PC-9 (cell line): Measurements from ENCODE around the gene TMEM151A. TPM values are rescaled to one million over a fixed set of nuclear protein-coding genes. Genes with fewer than 3 reads are reported as not detected.

Experiments used
- BruUV-seq: library from RNA; stranded (reverse); fragments of 400-500 nt; replicated peaks from 2 replicates; lab custom pipeline; 2021; lab: Mats Ljungman, UMichigan
- CTCF ChIA-PET: fragments of 300-600 bp; sonication (Branson Sonifier 250); formaldehyde crosslinking; loops from one replicate; lab custom pipeline; 2022; ENCODE audit warnings: antibody characterized with exemption; lab: Charles Lee
- POLR2A ChIA-PET: fragments of 300-600 bp; sonication (Branson Sonifier 250); formaldehyde crosslinking; loops from one replicate; lab custom pipeline; 2022; ENCODE audit warnings: antibody characterized with exemption; ENCODE audit not compliant: unreplicated experiment; lab: Charles Lee
- DNase-seq, 2 experiments: peaks; one replicate each; pipeline versions ENCODE4 v3.0.0 to v3.0.0-alpha.2; 2015 to 2022; ENCODE audit warnings: mixed read lengths in 1 of 2
- H2AFZ ChIP-seq: fragments of 200-600 bp; sonication (generic); 2 replicates; pipeline ENCODE4 v1.8.1; 2017; ENCODE audit warnings: antibody characterized with exemption
- H3F3A ChIP-seq: fragments of 200-600 bp; sonication (generic); 2 replicates; pipeline ENCODE4 v1.8.1; 2017; ENCODE audit warnings: antibody characterized with exemption, mild to moderate bottlenecking, low read depth; ENCODE audit not compliant: insufficient read depth
- H3K27ac ChIP-seq: fragments of 200-600 bp; sonication (generic); 2 replicates; pipeline ENCODE4 v1.6.1; 2016; ENCODE audit warnings: mixed run types
- H3K27me3 ChIP-seq: fragments of 200-600 bp; sonication (generic); 2 replicates; pipeline ENCODE4 v1.6.1; 2016; ENCODE audit warnings: low read depth, mixed run types; ENCODE audit not compliant: insufficient read depth
- H3K36me3 ChIP-seq: fragments of 200-600 bp; sonication (generic); 2 replicates; pipeline ENCODE4 v1.6.1; 2016; ENCODE audit warnings: low read depth, mixed run types
- H3K4me1 ChIP-seq: fragments of 200-600 bp; sonication (generic); replicated peaks from 2 replicates; pipeline ENCODE4 v1.6.1; 2016; ENCODE audit warnings: mixed run types; ENCODE audit not compliant: insufficient read depth
- H3K4me2 ChIP-seq: fragments of 200-600 bp; sonication (generic); 2 replicates; pipeline ENCODE4 v1.6.1; 2017; ENCODE audit warnings: mixed run types
- H3K4me3 ChIP-seq: fragments of 200-600 bp; sonication (generic); 2 replicates; pipeline ENCODE4 v1.6.1; 2016; ENCODE audit warnings: mixed run types
- H3K79me2 ChIP-seq: fragments of 200-600 bp; sonication (generic); 2 replicates; pipeline ENCODE4 v1.6.1; 2017; ENCODE audit warnings: low read depth, mixed run types
- H3K9me2 ChIP-seq: fragments of 200-600 bp; sonication (generic); 2 replicates; pipeline ENCODE4 v1.8.1; 2017; ENCODE audit warnings: mild to moderate bottlenecking; ENCODE audit not compliant: insufficient read depth
- H3K9me3 ChIP-seq: fragments of 200-600 bp; sonication (generic); 2 replicates; pipeline ENCODE4 v1.8.1; 2016; ENCODE audit warnings: low read depth; ENCODE audit not compliant: insufficient read depth
- H4K20me1 ChIP-seq: fragments of 200-600 bp; sonication (generic); 2 replicates; pipeline ENCODE4 v1.8.1; 2017; ENCODE audit not compliant: insufficient read depth
- CTCF ChIP-seq: fragments of 200-600 bp; sonication (generic); conservative IDR thresholded peaks from 2 replicates; pipeline ENCODE4 v1.6.1; 2017; ENCODE audit warnings: mixed run types, antibody characterized with exemption, mild to moderate bottlenecking, moderate library complexity
- EZH2 ChIP-seq: fragments of 200-600 bp; sonication (generic); IDR thresholded peaks from 2 replicates; pipeline ENCODE4 v1.8.0; 2017; ENCODE audit warnings: antibody characterized with exemption, low read depth
- intact Hi-C: fragments of 100-400 bp; cut with micrococcal nuclease; formaldehyde crosslinking; loops from one replicate; pipeline ENCODE4 v1.10.0; 2022; ENCODE audit not compliant: unreplicated experiment
- total RNA-seq: library from RNA; stranded (reverse); gene quantifications from 2 replicates; pipeline ENCODE4 v1.2.3, GENCODE V29; 2021

TMEM151A gene
- total RNA-seq, 1 experiment from 2014 or later = 0.22 TPM

GRCh38 chr11:66292543-66293332, 1.0 kb downstream of the TMEM151A start:
- POLR2A ChIA-PET = no interaction called here
- peaks cover 10% of the 10 kb centered on the region for H3K79me2 ChIP-seq
- no peaks in the 10 kb centered on the region for H3K9me3 ChIP-seq
- peaks cover 20% of the 10 kb centered on the region for H3F3A ChIP-seq
- intact Hi-C loops = no loop called here
- CTCF ChIA-PET = no interaction called here
- TF ChIP-seq EZH2 (no peak), CTCF (no peak)
- H3K27me3 ChIP-seq = 0 out of 2 replicates have a peak, but pooled peaks cover 6% of the 10 kb centered on the region
- H2AFZ ChIP-seq = no peak overlapping the region
- no peaks in the 10 kb centered on the region for H3K9me2 ChIP-seq
- no peaks in the 10 kb centered on the region for H3K36me3 ChIP-seq
- no peaks in the 10 kb centered on the region for H4K20me1 ChIP-seq
- H3K4me1 ChIP-seq = peaks cover 15% of the 10 kb centered on the region
- no peak for DNase-seq
- no peak overlapping the region for H3K4me3 ChIP-seq
- no peak overlapping the region for H3K4me2 ChIP-seq
- H3K27ac ChIP-seq = no peak overlapping the region
- no TSS peak for BruUV-seq

GRCh38 chr11:66293352-66293751, 1.7 kb downstream of the TMEM151A start:
- TF ChIP-seq EZH2 (no peak), CTCF (no peak)
- Histone ChIP-seq H3K9me3 (no peaks in the 10 kb centered on the region), H3K4me1 (peaks cover 11% of the 10 kb centered on the region), H2AFZ (no peak overlapping the region), H3K9me2 (no peaks in the 10 kb centered on the region), H3K27me3 (peaks cover 10% of the 10 kb centered on the region; the same call in 1 of the 2 replicates), H4K20me1 (no peaks in the 10 kb centered on the region), H3K4me3 (no peak overlapping the region), H3K36me3 (no peaks in the 10 kb centered on the region), H3K79me2 (peaks cover 4% of the 10 kb centered on the region), H3K27ac (no peak overlapping the region), H3K4me2 (no peak overlapping the region), H3F3A (peaks cover 20% of the 10 kb centered on the region)
- DNase-seq = no peak
- CTCF ChIA-PET = no interaction called here
- POLR2A ChIA-PET = no interaction called here
- BruUV-seq = no TSS peak
- intact Hi-C loops = no loop called here

- Histone ChIP-seq H3K36me3 (no peaks in the 10 kb centered on the region), H3K79me2 (no peaks in the 10 kb centered on the region), H3F3A (peaks cover 20% of the 10 kb centered on the region), H3K4me3 (no peak overlapping the region), H2AFZ (no peak overlapping the region), H3K4me2 (no peak overlapping the region), H4K20me1 (no peaks in the 10 kb centered on the region), H3K4me1 (peaks cover 11% of the 10 kb centered on the region), H3K9me2 (no peaks in the 10 kb centered on the region), H3K9me3 (no peaks in the 10 kb centered on the region), H3K27ac (no peak overlapping the region), H3K27me3 (peaks cover 11% of the 10 kb centered on the region; the same call in 1 of the 2 replicates)
- CTCF ChIA-PET = no interaction called here
- no peak for DNase-seq
- no TSS peak for BruUV-seq
- intact Hi-C loops = no loop called here
- TF ChIP-seq EZH2 (no peak), CTCF (no peak)
- POLR2A ChIA-PET = no interaction called here
These were observed 2.3 kb downstream of the TMEM151A start for GRCh38 chr11:66293777-66294625.
